Suppressor macrophage (primary cell): Measurements from ENCODE around the gene CD101.
A peak's percentile ranks its signal among the peaks of the same experiment; 100 is the strongest.

Experiments
- DNase-seq, 4 experiments: peaks; one replicate each; pipeline ENCODE4 v3.0.0-alpha.2; 2020 to 2022

CD101 gene

DNA sequence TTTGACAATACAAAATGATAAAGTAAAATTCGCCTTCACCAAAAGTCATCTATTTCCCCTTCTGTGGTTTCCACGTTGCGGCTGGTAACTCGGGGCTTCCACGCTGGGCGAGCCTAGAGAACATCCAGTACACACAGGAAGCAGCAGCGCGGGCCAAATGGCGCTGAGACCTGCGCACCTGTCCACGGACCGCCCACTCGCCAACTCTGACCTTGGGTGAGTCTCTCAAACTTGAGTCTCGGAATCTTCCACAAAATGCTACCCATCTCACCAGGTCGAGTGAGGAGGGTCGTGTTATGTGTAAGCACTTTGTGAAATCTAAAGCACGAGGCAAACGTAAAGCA is 57.7 kb downstream of the CD101 start:
- peak; percentile 22 to 47 (median 26) for DNase-seq

GRCh38 chr1:117059678-117060440 is 58.3 kb downstream of the CD101 start, which contains the start of gene TTF2:
Gene TTF2 (plus strand): TSS chr1:117060326. CDS start chr1:117060347, 21 bp downstream.
- DNase-seq, result peak; percentile 95 to 99 (median 96)

- DNase-seq, result peak in 3 of 4 experiments; percentile 44 to 48 (median 47)
Observed at GRCh38 chr1:117060441-117061317, 59.1 kb downstream of the CD101 start.

DNA sequence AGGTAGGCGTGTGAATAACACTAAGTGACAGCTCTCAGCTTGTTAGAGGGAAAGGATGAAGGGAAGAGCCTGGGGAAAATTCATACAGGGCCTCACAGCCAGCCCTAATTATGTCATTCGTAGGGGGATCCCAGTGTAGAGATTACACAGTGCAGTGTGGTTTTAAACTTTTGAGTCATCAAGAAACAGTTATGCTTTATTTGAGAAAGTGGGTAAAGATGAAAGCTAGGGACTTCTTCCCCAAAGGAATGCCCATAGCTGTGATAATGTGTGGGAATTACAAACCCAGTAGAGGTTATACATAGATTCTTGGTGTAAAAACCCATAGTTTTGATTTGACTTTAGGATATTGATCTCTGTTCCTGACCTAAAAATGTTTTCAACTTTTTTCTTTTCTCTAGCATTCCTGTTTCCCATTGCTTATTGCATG is 60.4 kb downstream of the CD101 start:
- peak; percentile 30 to 66 (median 50) for DNase-seq

DNA sequence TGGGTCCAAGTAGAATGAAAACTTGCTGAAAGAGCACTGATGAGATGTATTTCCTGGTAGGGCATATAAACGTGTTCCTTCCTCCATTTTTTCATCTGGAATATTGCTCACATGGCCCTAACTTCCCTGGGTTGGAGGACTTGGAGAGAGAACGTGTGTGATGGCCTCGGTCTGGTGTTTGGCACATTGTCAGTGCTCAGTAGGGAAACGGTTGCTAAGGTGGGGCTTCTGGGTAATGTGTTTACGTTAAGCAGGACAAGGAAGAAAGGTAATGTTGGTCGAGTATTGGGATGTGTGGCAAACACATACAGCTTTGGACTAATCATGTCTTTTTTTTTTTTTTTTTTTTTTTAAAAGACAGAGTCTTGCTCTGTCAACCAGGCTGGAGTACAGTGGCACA is 64.8 kb downstream of the CD101 start:
- DNase-seq, result no peak

GRCh38 chr1:117067533-117068370 is 66.2 kb downstream of the CD101 start:
- peak; percentile 46 to 71 (median 67) for DNase-seq

- DNase-seq, result no peak
Observed at GRCh38 chr1:117068580-117068979, 67.0 kb downstream of the CD101 start.

DNA sequence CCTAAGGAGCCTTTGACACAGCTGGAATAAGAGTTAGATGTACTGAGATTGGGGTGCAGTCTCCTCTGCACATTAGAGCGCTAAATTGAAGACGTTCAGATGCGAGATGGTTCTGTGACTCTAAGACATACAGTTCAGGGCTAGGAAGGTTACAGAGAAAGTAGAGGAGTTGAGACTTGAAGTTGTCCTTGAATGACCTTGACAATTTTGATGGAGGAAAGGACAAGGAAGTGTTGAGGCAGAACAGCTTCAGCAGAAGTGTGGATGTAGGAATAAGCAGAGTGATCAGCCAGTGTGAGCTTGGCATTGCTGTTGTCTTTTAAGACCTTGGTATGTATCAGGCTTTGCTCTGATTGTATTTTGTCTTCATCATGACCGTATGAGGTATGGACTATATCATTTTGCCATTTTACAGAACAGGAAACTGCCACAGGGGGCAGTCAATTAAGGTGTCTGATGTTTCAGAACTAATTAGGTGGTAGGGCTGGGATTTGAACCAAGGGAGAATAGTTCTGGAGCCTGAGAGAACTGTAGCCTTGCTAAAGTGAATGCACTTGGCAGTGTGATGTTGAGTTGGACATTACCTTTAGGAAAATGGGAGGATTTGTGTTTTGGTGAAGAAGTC is 67.8 kb downstream of the CD101 start:
- no peak for DNase-seq

GRCh38 chr1:117070124-117070523 is 68.6 kb downstream of the CD101 start:
- no peak for DNase-seq

DNA sequence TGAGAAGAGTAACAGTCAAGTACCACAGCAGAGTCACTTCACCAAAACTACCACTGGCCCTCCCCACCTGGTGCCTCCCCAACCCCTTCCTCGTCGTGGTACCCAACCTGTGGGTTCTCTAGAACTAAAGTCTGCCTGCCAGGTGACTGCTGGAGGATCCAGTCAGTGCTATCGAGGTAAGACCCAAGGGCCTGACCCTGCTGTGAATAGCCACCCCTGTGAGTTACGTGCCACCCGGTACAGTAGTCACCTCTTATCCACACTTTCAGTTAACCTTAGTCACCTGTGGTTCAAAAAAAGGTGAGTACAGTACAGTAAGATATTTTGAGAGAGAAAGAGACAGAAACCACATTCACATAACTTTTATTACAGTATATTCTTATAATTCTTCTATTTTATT is 75.1 kb downstream of the CD101 start:
- no peak for DNase-seq

DNA sequence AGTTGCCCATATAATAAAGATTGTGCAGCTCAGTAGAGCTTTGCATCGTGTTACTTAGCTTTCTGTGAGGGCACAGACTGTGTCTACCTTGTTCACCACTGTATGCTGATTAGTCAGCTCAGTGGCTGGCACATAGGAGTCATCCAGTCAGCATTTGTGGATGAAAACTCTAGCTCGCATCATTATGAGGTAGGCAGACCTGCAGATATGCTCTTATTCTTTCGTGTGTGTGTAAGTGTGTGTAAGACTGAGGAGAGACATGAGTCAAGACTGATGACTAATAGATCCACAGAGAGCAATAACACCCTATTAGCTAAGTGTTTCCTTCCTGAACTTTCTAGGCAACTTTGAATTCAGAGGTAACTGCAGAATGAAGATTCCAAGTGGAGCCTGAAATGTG is 75.7 kb downstream of the CD101 start:
- DNase-seq, result peak; percentile 5 to 60 (median 34)

GRCh38 chr1:117079737-117080136 is 78.2 kb downstream of the CD101 start:
- no peak for DNase-seq

DNA sequence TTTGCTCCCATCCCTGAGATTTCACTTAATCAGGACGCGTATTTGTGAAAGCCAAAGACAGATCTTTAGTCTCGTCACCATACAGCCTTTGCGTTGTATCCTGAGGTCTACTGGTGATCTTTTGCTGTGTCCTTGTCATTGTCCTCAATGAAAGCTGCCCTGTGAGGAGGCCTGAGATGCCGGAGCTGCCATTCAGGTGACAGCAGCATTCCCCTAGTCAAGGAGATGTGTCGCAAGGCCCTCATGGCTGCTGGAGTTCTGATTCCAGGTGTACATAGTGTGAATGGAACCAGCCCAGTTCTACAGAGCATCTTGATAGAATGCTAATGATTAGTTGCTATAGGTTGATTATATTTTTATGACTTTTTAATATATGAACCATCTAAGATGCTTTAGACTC is 82.7 kb downstream of the CD101 start:
- DNase-seq, result no peak
